ENCODE measurements around the gene ITM2C. TPM values are rescaled to one million over a fixed set of nuclear protein-coding genes. Genes with fewer than 3 reads are reported as not detected.
A peak's percentile ranks its signal among the peaks of the same experiment; 100 is the strongest.

Gene ITM2C
- total and polyA plus RNA-seq, 2 donors (not counting 1 experiment from before 2014, with no cell fraction given): 36.9 to 62.8 TPM

- no peak for TF ChIP-seq EZH2 (IDR thresholded peaks at IDR 0.05; ENCODE audit: borderline replicate concordance, insufficient read depth, low read depth, low read length, poor library complexity, severe bottlenecking)
- no peak for TF ChIP-seq CTCF (IDR thresholded peaks at IDR 0.05)
- Histone ChIP-seq H3K9me3 (ENCODE audit: control extremely low read depth in 1 of 3, control insufficient read depth in 2 of 3, insufficient read depth in 1 of 3, low read length in 2 of 3) (peaks cover 0 to 16% (median 0%) of the 10 kb centered on the region in 3 donors), H3K36me3 (replicated peaks in 1 of 2; ENCODE audit: control extremely low read depth in 1 of 2, control insufficient read depth in 1 of 2, extremely low read depth in 1 of 2, insufficient read depth in 2 of 2, low read length in 1 of 2) (no peaks in the 10 kb centered on the region), H3K27ac (ENCODE audit: low read length in 2 of 2) (no peak overlapping the region), H3K79me2 (ENCODE audit: control insufficient read depth, insufficient read depth, low read length) (peaks cover 14% of the 10 kb centered on the region), H3K9ac (ENCODE audit: low read length) (no peak overlapping the region), H3K4me3 (ENCODE audit: control extremely low read depth in 1 of 5, extremely low read depth in 1 of 5, insufficient read depth in 1 of 5, low read depth in 2 of 5, low read length in 4 of 5) (no peak overlapping the region), H3K4me2 (replicated peaks; ENCODE audit: low read depth, low read length, poor library complexity, severe bottlenecking) (no peak overlapping the region), H3K27me3 (replicated peaks in 1 of 4; ENCODE audit: control extremely low read depth in 1 of 4, control insufficient read depth in 3 of 4, insufficient read depth in 4 of 4, low read length in 3 of 4) (peaks cover 0 to 3% (median under 1%) of the 10 kb centered on the region in 4 experiments), H4K20me1 (ENCODE audit: control insufficient read depth, insufficient read depth, low read length, poor library complexity, severe bottlenecking) (peaks cover 5% of the 10 kb centered on the region), H3K4me1 (ENCODE audit: control insufficient read depth in 2 of 2, insufficient read depth in 2 of 2, low read length in 2 of 2) (peaks cover 31 to 40% of the 10 kb centered on the region in 2 donors), H2AFZ (ENCODE audit: insufficient read depth, low read depth, low read length, poor library complexity, severe bottlenecking) (no peak overlapping the region)
- Mint-ChIP-seq H3K9me3 (ENCODE audit: insufficient read depth) (peaks cover 2% of the 10 kb centered on the region), H3K27me3 (peaks cover 17% of the 10 kb centered on the region), H3K4me1 (peaks cover 48% of the 10 kb centered on the region), H3K4me3 (peak overlapping the region; percentile 11), H3K27ac (no peak overlapping the region)
- intact Hi-C loops (cut with micrococcal nuclease): no loop called here
- ChIA-PET POLR2A (no interaction called here), CTCF (interaction anchor here (0.6 to 4.0 kb wide), 6 partner anchors 10 to 1575 kb away, joined by 3 to 21 read pairs (median 3); no protein-coding TSS in a partner anchor)
- ATAC-seq (ENCODE audit: low read depth): no peak
- 95% methylated on average over 3 of the region's 5 CpGs for WGBS (ENCODE audit: insufficient coverage)
- DNase-seq: no peak
Measured at GRCh38 chr2:230862292-230862691, 2.5 kb upstream of the ITM2C start.

- Histone ChIP-seq H3K4me2 (replicated peaks; ENCODE audit: low read depth, low read length, poor library complexity, severe bottlenecking) (no peak overlapping the region), H4K20me1 (ENCODE audit: control insufficient read depth, insufficient read depth, low read length, poor library complexity, severe bottlenecking) (peaks cover 5% of the 10 kb centered on the region), H2AFZ (ENCODE audit: insufficient read depth, low read depth, low read length, poor library complexity, severe bottlenecking) (no peak overlapping the region), H3K9me3 (ENCODE audit: control extremely low read depth in 1 of 3, control insufficient read depth in 2 of 3, insufficient read depth in 1 of 3, low read length in 2 of 3) (peaks cover 0 to 16% (median 0%) of the 10 kb centered on the region in 3 donors), H3K27ac (ENCODE audit: low read length in 2 of 2) (no peak overlapping the region), H3K9ac (ENCODE audit: low read length) (no peak overlapping the region), H3K4me3 (ENCODE audit: control extremely low read depth in 1 of 5, extremely low read depth in 1 of 5, insufficient read depth in 1 of 5, low read depth in 2 of 5, low read length in 4 of 5) (no peak overlapping the region), H3K36me3 (replicated peaks in 1 of 2; ENCODE audit: control extremely low read depth in 1 of 2, control insufficient read depth in 1 of 2, extremely low read depth in 1 of 2, insufficient read depth in 2 of 2, low read length in 1 of 2) (no peaks in the 10 kb centered on the region), H3K79me2 (ENCODE audit: control insufficient read depth, insufficient read depth, low read length) (peaks cover 19% of the 10 kb centered on the region), H3K27me3 (replicated peaks in 1 of 4; ENCODE audit: control extremely low read depth in 1 of 4, control insufficient read depth in 3 of 4, insufficient read depth in 4 of 4, low read length in 3 of 4) (no peaks in the 10 kb centered on the region), H3K4me1 (ENCODE audit: control insufficient read depth in 2 of 2, insufficient read depth in 2 of 2, low read length in 2 of 2) (peaks cover 36 to 48% of the 10 kb centered on the region in 2 donors)
- DNase-seq (no peak), ATAC-seq (ENCODE audit: low read depth) (no peak)
- POLR2A ChIA-PET: no interaction called here
- H3K4me3 Mint-ChIP-seq: peak overlapping the region; percentile 90
- intact Hi-C loops (cut with micrococcal nuclease): no loop called here
- 84% methylated on average over 6 of the region's 8 CpGs for WGBS (ENCODE audit: insufficient coverage)
- H3K4me1 Mint-ChIP-seq: peaks cover 52% of the 10 kb centered on the region
- CTCF ChIA-PET: interaction anchor here (0.9 to 4.0 kb wide), 4 partner anchors 10 to 65 kb away, joined by 3 to 21 read pairs (median 3); no protein-coding TSS in a partner anchor
- H3K27ac Mint-ChIP-seq: no peak overlapping the region
- H3K27me3 Mint-ChIP-seq: peaks cover 10% of the 10 kb centered on the region
- H3K9me3 Mint-ChIP-seq (ENCODE audit: insufficient read depth): peaks cover 2% of the 10 kb centered on the region
- TF ChIP-seq EZH2 (IDR thresholded peaks at IDR 0.05; ENCODE audit: borderline replicate concordance, insufficient read depth, low read depth, low read length, poor library complexity, severe bottlenecking): no peak
- no peak for TF ChIP-seq CTCF (IDR thresholded peaks at IDR 0.05)
Measured at GRCh38 chr2:230863031-230863430, 1.7 kb upstream of the ITM2C start.
